ENCODE data around the gene CDKN2A.

DNA sequence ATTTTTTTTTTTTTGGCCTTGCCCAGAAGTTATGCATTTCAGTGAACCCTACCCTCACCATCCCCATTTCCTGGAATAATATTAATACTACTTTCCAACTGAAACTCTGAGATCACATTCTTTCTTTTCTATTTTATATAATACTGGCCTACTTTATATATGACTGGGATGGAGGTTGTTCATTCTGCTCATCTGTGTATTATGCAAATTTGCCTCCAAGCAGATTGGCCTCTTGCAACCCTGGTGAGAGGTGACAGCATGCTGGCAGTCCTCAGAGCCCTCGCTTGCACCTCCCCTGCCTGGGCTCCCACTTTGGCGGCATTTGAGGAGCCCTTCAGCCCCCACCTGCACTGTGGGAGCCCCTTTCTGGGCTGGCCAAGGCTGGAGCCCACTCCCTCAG is 35.4 kb downstream of the CDKN2A start:
- TF ChIP-seq TAF1 (conservative IDR thresholded peaks at IDR 0.05), result no peak
- TF ChIP-seq, protein P1, sequence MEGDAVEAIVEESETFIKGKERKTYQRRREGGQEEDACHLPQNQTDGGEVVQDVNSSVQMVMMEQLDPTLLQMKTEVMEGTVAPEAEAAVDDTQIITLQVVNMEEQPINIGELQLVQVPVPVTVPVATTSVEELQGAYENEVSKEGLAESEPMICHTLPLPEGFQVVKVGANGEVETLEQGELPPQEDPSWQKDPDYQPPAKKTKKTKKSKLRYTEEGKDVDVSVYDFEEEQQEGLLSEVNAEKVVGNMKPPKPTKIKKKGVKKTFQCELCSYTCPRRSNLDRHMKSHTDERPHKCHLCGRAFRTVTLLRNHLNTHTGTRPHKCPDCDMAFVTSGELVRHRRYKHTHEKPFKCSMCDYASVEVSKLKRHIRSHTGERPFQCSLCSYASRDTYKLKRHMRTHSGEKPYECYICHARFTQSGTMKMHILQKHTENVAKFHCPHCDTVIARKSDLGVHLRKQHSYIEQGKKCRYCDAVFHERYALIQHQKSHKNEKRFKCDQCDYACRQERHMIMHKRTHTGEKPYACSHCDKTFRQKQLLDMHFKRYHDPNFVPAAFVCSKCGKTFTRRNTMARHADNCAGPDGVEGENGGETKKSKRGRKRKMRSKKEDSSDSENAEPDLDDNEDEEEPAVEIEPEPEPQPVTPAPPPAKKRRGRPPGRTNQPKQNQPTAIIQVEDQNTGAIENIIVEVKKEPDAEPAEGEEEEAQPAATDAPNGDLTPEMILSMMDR (IDR thresholded peaks at IDR 0.05; ENCODE audit: low read depth, low read length, missing input control), result no peak
- TF ChIP-seq, protein P2, sequence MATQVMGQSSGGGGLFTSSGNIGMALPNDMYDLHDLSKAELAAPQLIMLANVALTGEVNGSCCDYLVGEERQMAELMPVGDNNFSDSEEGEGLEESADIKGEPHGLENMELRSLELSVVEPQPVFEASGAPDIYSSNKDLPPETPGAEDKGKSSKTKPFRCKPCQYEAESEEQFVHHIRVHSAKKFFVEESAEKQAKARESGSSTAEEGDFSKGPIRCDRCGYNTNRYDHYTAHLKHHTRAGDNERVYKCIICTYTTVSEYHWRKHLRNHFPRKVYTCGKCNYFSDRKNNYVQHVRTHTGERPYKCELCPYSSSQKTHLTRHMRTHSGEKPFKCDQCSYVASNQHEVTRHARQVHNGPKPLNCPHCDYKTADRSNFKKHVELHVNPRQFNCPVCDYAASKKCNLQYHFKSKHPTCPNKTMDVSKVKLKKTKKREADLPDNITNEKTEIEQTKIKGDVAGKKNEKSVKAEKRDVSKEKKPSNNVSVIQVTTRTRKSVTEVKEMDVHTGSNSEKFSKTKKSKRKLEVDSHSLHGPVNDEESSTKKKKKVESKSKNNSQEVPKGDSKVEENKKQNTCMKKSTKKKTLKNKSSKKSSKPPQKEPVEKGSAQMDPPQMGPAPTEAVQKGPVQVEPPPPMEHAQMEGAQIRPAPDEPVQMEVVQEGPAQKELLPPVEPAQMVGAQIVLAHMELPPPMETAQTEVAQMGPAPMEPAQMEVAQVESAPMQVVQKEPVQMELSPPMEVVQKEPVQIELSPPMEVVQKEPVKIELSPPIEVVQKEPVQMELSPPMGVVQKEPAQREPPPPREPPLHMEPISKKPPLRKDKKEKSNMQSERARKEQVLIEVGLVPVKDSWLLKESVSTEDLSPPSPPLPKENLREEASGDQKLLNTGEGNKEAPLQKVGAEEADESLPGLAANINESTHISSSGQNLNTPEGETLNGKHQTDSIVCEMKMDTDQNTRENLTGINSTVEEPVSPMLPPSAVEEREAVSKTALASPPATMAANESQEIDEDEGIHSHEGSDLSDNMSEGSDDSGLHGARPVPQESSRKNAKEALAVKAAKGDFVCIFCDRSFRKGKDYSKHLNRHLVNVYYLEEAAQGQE (IDR thresholded peaks at IDR 0.05), result no peak
- TF ChIP-seq, protein P3, sequence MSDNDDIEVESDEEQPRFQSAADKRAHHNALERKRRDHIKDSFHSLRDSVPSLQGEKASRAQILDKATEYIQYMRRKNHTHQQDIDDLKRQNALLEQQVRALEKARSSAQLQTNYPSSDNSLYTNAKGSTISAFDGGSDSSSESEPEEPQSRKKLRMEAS (IDR thresholded peaks at IDR 0.05), result no peak
- TF ChIP-seq RAD21 (IDR thresholded peaks at IDR 0.05), result no peak
